HG03066 (cell line): ENCODE results near the gene ZPBP2.
"Not testable (repeated sequence)": the region's sequence is repeated elsewhere in the genome, so short reads cannot be mapped to it uniquely, and the experiment has no call there.

ENCODE experiments used
- ATAC-seq: cut with Tn5 transposase; IDR thresholded peaks from one replicate; pipeline ENCODE4 v1.9.1; 2021; ENCODE audit warnings: low read depth; ENCODE audit not compliant: unreplicated experiment

ZPBP2 gene

DNA sequence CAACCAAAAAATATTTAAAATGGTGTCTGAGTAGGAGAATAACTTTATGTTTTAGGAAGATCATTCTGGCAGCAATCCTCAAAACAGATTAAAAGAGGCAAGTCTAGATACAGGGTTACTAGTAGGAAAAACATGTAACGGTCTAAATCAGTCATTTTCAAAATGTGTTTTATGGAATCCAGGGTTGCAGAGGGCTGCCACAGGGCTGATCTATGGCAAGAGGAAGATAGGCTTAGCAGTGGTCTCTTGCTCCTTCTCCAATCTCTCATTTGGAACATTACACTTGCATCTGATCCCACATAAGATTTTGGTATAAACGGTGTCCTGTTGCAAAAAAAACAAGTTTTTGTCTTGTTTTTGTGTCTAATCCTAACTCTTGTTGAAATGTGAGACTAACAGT, 13.1 kb upstream of the ZPBP2 start:
- ATAC-seq: no peak

DNA sequence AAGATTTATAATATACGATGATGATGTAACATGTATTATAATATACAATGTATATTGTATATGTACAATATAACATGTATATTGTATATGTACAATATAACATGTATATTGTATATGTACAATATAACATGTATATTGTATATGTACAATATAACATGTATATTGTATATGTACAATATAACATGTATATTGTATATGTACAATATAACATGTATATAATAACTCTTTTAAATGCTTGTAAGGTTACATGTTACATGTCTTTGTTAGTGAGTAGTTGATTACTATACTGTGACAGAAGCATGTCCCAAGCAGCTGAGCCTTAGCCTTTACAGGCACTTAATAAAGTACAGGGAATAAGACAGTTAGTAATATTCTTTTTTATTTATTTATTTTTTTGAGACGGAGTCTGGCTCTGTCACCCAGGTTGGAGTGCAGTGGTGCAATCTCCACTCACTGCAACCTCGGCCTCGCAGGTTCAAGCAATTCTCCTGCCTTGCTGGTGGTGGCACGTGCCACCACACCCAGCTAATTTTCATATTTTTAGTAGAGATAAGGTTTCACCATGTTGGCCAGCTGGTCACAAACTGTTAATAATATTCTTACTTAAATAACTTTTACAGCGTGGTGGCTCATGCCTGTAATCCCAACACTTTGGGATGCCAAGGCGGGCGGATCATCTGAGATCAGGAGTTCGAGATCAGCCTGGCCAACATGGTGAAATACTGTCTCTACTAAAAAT, 11.9 kb upstream of the ZPBP2 start:
- ATAC-seq: not testable (repeated sequence)

DNA sequence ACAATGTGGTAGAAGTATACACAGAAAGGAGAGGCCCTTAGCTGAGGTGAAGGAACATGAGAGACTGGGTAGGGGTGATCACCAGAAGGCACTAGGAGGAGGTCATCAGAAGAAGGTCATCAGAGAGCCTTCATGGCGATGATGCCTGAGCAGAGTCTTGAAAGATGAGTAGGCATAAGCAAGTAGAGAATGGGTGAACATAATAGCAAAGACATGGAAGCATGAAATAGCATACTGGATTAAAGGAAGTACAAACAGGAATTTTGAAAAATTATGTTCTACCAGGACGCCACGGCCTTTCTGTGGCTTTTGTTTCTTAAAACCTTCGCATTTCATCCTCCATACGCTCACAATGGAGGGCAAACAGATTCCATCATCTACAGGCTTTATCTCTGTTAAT, 6.8 kb upstream of the ZPBP2 start:
- ATAC-seq: no peak

DNA sequence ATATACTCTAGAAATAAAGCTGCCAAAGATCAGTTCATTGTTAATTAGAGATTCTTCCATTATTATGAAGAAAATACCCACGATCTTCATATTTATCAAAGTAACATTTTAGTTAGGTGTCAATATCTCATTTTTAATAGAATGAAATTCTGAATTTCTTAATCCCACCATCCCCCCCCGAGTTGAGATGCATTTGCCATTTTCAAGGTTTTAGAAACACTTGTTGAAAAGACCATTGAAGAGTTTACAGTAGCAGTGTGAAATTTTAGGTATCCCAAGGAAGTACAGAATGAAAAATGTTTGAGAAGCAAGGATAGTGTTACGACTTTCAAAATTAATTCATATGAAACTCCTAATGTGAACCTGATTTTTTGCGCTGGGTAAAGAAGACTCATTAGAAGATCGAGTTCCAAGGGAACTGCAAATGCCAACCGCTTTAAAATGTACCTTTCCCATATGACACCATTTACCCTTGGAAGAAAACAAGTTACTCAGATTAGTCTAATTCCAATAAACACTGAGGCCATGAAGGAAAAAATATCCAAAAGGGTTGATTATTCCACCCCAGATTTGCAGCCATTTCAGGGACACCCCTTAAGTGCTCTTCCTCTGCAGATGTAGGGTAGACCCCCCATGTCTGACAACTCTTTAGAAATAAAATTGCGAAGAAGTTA, 4.6 kb upstream of the ZPBP2 start:
- no peak for ATAC-seq

DNA sequence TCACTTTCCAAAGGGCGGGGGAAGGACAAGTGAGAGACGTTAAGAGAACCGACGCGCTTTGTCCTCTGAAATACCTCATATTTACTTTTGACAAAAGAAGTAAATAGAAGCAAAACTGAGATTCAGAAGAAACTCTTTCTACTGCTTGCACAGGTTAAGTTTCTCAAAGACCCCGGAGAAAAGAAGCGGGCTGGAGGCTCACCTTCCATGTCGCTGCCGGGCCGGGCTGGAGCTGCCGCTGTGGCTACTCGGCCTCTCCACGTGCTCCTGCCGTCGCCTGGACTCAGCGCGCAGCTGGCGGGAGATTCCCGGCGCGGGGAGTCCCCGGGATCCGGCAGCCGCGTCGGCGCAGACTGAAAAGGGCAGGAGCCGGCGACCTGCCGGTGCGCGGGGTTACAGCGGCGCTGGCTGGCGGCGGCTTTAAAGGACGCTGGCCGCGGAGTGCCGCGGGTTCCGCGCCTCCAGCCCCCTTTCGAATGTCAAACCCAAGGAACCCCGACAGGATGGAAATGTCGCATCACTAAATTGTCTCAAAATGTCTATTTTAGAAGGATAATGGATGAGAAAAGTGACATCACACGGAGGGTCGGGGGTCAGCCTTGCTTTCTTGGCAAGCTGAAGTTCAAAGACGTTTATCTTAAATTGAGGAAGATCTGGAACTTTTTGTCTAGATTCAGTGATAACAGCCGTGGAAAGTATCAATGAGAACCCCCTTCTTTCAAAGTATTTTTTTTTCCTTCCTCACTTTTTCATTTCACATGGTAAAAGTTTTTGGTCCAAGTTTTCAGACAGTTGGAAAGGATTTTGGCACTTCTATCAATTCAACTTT, 3.9 kb upstream of the ZPBP2 start, which contains the start of gene IKZF3:
Gene IKZF3, minus strand, starts transcription at position 395 of the 829 bp plus-strand sequence. Its CDS starts 186 bp downstream, at position 209.
- ATAC-seq: no peak

DNA sequence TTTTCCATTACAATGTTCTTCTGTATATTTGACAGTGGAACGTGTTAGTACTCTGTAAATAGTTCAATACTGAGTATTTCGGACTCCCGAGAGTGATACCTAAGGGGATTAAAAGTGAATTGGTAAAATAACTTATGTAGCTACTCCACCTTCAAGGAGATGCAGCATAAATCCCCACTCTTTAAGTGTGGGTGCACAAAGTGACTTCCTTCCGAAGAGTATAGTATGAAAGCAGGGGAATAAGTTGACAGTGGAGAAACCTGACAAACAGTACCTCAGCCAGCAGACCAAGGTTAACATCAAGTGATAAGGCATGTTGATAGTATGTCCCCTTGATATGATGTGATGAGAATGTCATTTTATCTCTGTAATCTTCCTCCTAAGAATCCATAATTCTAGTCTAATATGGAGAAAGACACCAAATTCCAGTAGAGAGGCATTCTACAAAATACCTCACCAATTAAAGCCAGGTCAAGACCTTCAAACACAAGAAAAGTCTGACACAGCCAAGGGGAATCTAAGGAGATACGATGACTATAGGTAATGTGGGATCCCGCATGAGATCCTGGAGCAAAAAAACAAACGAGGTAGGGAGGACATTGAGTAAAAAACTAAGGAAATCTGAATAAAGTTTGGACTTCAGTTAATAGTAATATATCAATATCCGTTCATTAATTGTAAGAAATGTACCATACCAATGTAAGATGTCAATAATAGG, 1.8 kb upstream of the ZPBP2 start:
- no peak for ATAC-seq

DNA sequence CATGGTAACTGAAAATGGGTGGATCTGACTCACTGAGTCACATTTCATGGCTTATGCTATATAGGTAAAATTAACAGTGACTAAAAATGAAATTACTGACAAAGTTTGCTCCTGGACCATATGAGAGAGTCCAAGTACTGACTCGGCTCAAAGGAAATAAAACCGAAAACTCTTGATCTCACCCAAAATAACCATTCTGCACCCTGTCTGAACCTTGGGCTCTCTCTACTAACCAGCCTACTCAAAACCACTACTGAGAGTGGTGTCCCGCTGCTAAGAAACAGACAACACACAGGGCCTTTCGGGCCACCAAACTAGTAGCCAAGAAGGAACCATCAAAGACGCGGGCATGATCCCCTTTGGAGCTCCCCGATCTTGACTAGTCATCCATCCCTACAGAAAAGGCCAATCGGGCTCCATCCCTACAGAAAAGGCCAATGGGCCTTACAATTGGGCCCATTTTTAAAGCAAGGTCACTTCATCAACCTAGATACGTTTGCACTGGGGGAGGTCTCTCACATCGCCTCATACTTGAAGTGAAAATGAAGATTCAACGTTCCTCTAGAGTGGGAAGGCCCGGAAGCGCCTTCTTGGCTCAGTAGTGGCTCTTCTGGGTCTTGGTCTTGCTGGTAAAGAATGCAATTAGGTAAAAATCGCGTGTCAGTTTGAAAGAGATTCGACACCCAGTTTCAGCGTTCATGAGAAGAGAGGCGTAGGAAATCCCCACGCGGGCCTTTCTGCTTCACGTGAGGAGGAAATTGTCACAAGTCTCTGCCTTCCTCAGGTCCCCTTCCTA, 720 bp upstream of the ZPBP2 start:
- ATAC-seq: peak; percentile 61

DNA sequence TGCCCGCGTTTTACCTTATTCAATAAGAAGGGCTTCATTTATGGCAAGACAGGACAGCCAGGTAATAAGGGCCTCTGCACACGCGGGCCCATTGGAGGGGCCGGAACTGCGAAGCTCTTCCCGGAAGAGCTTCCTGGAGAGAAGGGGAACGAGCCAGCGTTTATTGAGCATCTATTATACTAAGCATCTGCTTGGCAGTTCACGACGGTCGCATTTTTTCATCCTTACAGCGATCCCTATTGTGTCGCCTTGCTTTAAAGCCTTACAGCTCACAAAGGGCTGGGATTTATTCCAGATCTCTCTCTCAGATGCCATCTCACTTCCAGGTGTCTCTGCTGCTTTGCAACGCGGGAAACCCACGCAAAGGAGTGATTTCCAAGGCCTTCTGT, 546 bp downstream of the ZPBP2 start:
- ATAC-seq: no peak

DNA sequence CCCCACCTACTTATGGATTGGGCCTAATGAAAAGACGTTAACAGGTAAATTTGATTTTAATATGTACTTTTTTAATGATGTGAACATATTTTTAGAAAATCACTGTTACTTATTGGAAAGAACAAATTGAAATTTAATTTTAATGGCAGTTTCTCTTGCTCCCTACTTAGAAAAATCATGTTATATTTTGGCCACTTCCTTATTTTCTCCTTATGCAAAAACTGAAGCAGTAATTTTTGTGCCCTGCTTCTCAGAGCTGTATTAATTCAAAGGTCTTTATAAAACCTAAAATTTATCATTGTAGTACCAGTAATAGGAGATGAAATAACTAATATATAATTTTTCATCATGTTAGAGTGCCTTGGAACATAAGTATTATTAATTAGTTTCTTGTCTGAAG, 2.8 kb downstream of the ZPBP2 start:
- ATAC-seq: no peak

DNA sequence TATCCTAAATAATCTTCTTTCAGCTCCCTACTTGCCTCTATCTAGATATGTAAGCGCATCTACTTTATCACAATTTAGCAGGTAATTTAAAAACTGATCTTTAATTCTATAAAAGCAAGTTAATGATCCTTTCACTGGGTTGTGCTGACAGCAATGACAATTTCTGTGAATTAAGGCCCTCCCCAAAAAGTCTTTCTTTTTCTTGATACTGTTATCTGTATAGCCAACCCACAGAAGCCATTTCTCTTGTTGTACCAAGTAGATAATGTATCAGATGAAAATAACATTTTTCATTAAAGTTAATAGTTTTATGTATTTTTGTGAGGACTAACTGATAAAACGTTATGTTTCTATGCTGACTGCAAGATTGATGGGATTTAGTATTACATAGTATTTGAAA, 3.8 kb downstream of the ZPBP2 start:
- no peak for ATAC-seq

DNA sequence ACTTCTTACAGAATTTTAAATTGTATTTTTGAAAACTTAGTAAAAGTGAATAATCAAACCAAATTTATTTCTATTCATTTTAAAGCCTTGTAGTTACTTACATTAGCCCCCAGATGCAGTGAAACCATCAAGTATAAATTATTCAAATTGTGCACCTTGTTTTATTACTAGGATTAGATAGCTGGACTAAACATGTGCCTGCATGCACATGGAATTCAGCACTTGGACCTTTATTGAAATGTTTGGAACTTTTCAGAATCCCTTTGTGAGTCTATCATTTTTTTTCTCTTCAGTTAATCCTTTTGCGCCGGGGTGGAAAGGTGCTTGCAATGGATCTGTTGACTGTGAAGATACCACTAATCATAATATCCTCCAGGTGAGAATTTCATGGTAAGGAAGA, 4.7 kb downstream of the ZPBP2 start:
- ATAC-seq: no peak

DNA sequence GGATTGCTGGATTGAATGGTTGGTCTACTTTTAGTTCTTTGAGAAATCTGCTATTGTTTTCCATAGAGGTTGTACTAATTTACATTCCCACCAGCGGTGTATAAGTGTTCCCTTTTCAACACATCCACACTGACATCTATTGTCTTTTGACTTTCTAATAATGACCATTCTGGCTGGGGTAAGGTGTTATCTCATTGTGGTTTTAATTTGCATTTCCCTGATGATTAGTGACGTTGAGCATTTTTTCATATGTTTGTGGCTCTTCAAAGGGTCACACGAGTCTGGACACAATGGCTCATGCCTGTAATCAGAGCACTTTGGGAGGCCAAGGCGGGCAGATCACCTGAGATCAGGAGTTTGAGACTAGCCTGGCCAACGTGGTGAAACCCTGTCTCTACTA, 18.1 kb downstream of the ZPBP2 start:
- not testable (repeated sequence) for ATAC-seq

DNA sequence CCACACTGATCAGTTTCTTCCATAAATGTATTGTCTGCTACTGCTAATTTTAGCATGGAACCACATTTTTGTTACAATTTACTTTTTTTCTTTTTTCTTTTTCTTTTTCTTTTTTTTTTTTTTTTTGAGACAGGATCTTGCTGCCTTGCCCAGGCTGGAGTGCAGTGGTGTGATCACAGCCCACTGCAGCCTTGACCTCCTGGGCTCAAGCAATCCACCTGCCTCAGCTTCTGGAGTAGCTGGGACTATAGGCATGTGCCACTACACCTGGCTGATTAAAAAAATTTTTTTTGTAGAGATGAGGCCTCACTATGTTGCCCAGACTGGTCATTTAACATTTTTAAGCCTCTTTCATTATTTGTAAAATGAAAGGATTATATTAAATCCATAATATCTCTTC, 19.1 kb downstream of the ZPBP2 start:
- no peak for ATAC-seq

DNA sequence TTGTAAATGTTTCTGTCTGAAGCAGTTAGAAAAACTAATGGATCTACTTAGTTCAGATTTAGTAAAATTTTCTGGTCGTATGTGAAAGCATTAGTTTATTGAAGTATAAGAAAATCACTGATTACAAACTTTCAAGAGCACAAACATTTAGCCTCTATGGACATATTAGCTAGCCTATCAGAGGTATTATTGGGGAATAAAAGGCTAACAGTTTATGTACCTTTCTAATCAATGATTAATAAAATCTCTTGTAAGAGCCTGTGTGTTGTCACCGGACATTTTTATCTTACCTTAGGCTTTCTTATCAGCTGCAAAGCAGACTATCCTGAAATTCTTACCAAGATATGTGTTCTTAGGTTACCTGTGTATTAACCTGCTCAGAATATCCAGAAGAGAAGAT, 21.2 kb downstream of the ZPBP2 start:
- ATAC-seq: no peak

DNA sequence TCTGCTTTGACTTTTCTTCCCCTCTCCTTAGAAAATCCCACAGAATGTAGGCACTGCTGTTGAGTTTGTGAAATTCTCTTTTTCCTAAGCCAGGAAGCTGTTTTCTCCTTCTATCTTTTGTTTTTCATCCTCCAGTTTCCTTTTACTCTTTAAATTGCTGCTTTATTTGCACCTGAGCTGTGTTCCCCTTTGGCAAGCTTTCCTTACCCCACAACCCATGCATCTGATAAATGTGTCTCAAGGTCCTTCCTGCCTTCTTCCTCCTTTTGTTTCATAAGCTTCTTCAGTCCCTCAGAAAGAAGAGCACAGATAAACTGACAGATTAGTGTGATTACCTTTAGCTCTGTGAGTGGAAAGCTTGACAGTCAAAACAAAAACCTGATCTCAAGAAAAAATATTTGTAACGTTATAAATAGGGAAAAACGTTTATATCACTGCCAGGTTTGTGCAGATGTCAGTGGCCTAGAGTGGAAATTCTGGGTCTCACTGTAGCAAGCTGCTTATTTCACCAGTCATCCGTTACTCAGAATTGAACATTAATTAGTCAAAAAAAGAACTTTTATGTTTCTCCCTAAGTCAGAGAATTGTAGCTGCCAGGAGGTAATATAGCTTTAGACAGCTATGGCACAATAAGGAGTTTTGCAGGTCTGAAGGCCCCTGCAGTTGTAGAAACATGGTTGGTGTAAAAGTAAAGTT, 26.8 kb downstream of the ZPBP2 start:
- no peak for ATAC-seq

DNA sequence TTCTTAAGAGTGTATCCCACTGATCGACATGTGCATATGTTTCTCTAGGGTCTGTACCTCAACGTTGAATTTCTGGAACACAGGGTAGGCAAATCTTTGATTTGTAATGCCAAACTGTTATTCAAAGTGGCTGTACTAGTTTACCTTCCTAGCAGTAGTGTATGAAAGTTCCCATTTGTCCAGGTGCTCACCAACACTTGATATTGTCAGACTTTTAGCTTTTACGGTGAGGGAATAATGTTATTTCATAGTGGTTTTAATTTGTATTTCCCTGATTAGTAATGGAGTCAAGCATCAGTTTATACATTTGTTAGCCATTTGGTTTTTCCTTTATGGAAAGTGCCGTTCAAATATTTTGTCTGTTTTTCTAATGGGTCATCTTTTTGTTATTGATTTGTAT, 30.1 kb downstream of the ZPBP2 start:
- no peak for ATAC-seq

DNA sequence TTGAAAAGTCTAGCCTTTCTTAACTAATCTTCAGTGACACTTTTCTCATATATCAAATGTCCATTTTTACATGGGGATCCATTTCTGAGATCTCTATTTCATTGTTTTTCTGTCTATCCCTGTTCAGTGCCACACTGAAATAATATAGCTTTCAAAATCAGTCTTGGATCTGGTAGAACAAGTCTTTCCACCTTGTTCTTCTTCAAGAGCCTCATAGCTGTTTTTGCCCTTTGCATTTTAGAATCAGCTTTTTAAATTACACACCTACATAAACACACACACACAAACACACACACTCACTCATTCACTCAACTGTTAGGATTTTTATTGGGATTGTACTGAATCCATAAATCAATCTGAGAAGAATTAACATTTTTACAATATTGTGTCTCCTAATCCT, 31.2 kb downstream of the ZPBP2 start:
- no peak for ATAC-seq

DNA sequence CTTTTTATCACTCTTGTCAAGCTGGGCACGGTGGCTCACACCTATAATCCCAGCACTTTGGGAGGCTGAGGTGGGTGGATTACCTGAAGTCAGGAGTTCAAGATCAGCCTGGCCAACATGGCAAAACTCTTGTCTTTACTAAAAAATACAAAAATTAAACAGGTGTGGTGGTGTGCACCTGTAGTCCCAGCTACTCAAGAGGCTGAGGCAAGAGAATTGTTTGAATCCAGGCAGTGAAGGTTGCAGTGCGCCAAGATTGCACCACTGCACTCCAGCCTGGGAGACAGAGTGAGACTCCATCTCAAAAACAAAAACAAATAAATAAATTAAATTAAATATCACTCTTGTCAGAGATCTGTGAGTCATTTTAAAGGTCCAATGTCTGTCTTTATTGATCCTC, 34.0 kb downstream of the ZPBP2 start:
- not testable (repeated sequence) for ATAC-seq

DNA sequence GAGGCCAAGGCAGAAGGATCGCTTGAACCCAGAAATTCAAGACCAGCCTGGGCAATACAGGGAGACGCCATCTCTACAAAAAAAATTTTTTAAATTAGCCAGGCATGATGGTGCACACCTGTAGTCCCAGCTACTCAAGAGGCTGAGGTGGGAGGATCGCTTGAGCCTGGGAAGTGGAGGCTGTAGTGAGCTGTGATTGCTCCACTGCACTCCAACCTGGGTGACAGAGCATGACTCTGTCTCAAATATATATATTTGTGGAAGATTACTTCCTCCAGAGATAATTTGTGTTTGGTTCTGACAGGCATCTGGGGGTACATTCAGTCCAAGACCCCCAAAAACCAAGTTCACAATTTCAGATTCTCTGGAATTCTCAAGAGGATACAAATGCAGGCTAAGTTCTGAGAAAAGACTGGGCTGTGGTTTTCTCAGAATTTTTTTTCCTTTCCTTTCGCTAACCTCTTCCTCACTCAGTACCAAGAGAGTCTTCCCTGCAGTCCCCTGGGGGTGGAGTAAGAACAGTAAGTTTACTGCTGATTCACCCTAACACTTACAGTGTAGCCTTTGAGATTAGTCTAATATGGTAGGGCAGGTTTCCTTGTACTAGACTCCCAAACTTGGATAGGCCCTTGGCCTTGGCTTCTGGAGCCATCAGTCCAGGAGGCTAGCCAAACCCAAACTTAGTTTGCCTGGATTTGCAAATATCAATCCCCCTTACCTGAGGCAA, 35.3 kb downstream of the ZPBP2 start:
- no peak for ATAC-seq
